Measurements from ENCODE around the gene PRSS8. TPM values are rescaled to one million over a fixed set of nuclear protein-coding genes. Genes with fewer than 3 reads are reported as not detected.
A peak's percentile ranks its signal among the peaks of the same experiment; 100 is the strongest.

The PRSS8 gene
- total and polyA plus RNA-seq, 11 donors = 0.17 to 0.44 (median 0.30) TPM; not detected in 5

- 0 to 1% (median 1%) methylated on average over 20 of the region's 20 CpGs for WGBS, 4 donors
- H3K4me3 ChIP-seq = peak overlapping the region; percentile 72 to 95 (median 84)
- TF ChIP-seq POLR2A (IDR thresholded peaks at IDR 0.05) = no peak
- no peak for TF ChIP-seq CTCF (IDR thresholded peaks at IDR 0.05)
- H3K36me3 ChIP-seq = peaks cover 0 to 28% (median 15%) of the 10 kb centered on the region in 9 donors
- DNase-seq (no peak), ATAC-seq (peak in 2 of 4 donors; percentile 14 to 35)
- no peaks in the 10 kb centered on the region for H3K9me3 ChIP-seq
- peaks cover 0 to 26% (median 18%) of the 10 kb centered on the region in 12 donors for H3K4me1 ChIP-seq
- intact Hi-C loops (cut with DNase I) = loop anchor here in 5 of 10 donors (1.0 to 10.0 kb wide), 7 partner anchors 19 to 361 kb away; partner anchors contain the start of genes HSD3B7 (in 3 of the 5), ZNF646 (in 2 of the 5), ZNF668 (in 2 of the 5) and ARMC5 (in 1 of the 5)
- peak overlapping the region in 11 of 12 donors; percentile 69 to 93 (median 89) for H3K27ac ChIP-seq
- H3K27me3 ChIP-seq = no peaks in the 10 kb centered on the region
Measured at GRCh38 chr16:31094088-31094423, 41.5 kb downstream of the PRSS8 start.

- Histone ChIP-seq H3K4me3 (peak overlapping the region in 10 of 12 donors; percentile 72 to 95 (median 81)), H3K27me3 (no peaks in the 10 kb centered on the region), H3K9me3 (no peaks in the 10 kb centered on the region), H3K27ac (peak overlapping the region in 2 of 12 donors; percentile 89 to 93), H3K36me3 (peaks cover 0 to 32% (median 16%) of the 10 kb centered on the region in 9 donors), H3K4me1 (peaks cover 0 to 26% (median 18%) of the 10 kb centered on the region in 12 donors)
- ATAC-seq (no peak), DNase-seq (peak in 2 of 5 donors; percentile 7 to 30)
- TF ChIP-seq POLR2A (IDR thresholded peaks at IDR 0.05) = no peak
- no peak for TF ChIP-seq CTCF (IDR thresholded peaks at IDR 0.05)
- intact Hi-C loops (cut with DNase I) = loop anchor here in 4 of 10 donors (5.0 to 10.0 kb wide), 4 partner anchors 49 to 362 kb away; partner anchors contain the start of genes HSD3B7 (in 3 of the 4) and ARMC5 (in 1 of the 4)
- WGBS, 4 donors = 43 to 66% (median 48%) methylated on average over 13 to 17 of the region's 17 CpGs
Measured at GRCh38 chr16:31093132-31093703, 42.3 kb downstream of the PRSS8 start.

GRCh38 chr16:31092330-31092729 is 43.2 kb downstream of the PRSS8 start:
- intact Hi-C loops (cut with DNase I) = loop anchor here in 4 of 10 donors (5.0 to 10.0 kb wide), 4 partner anchors 50 to 362 kb away; partner anchors contain the start of genes HSD3B7 (in 3 of the 4) and ARMC5 (in 1 of the 4)
- H3K27ac ChIP-seq = no peak overlapping the region
- ATAC-seq (no peak), DNase-seq (peak in 1 of 5 donors; percentile 17)
- H3K36me3 ChIP-seq = peaks cover 0 to 35% (median 18%) of the 10 kb centered on the region in 9 donors
- peaks cover 0 to 26% (median 18%) of the 10 kb centered on the region in 12 donors for H3K4me1 ChIP-seq
- no peak overlapping the region for H3K4me3 ChIP-seq
- no peaks in the 10 kb centered on the region for H3K27me3 ChIP-seq
- no peak for TF ChIP-seq POLR2A (IDR thresholded peaks at IDR 0.05)
- no peak for TF ChIP-seq CTCF (IDR thresholded peaks at IDR 0.05)
- WGBS, 4 donors = 90 to 97% (median 93%) methylated on average over 5 of the region's 5 CpGs
- H3K9me3 ChIP-seq = no peaks in the 10 kb centered on the region

- Histone ChIP-seq H3K4me1 (peaks cover 0 to 21% (median 17%) of the 10 kb centered on the region in 12 donors), H3K27me3 (no peaks in the 10 kb centered on the region), H3K4me3 (no peak overlapping the region), H3K9me3 (no peaks in the 10 kb centered on the region), H3K36me3 (peaks cover 0 to 48% (median 21%) of the 10 kb centered on the region in 9 donors), H3K27ac (no peak overlapping the region)
- no peak for TF ChIP-seq POLR2A (IDR thresholded peaks at IDR 0.05)
- no peak for TF ChIP-seq CTCF (IDR thresholded peaks at IDR 0.05)
- peak in 1 of 5 donors; percentile 7 for DNase-seq
- intact Hi-C loops (cut with DNase I) = loop anchor here in 4 of 10 donors (5.0 to 10.0 kb wide), 4 partner anchors 52 to 364 kb away; partner anchors contain the start of genes HSD3B7 (in 3 of the 4) and ARMC5 (in 1 of the 4)
- ATAC-seq = no peak
- WGBS, 4 donors = 79 to 100% (median 93%) methylated on average over 2 of the region's 2 CpGs
Measured at GRCh38 chr16:31090540-31090939, 45.0 kb downstream of the PRSS8 start.
